ENCODE results near the gene WWP2.
"Not testable (repeated sequence)": the region's sequence is repeated elsewhere in the genome, so short reads cannot be mapped to it uniquely, and the experiment has no call there.

WWP2 gene

GRCh38 chr16:69724981-69725479, 37.1 kb upstream of the WWP2 start:
- Histone ChIP-seq H3K36me3 (no peaks in the 10 kb centered on the region), H3K4me2 (peak overlapping the region; percentile 76 to 96 (median 86); a peak in 21 of 22 replicates), H3K27ac (peak overlapping the region in 9 of 11 experiments; percentile 78 to 98 (median 91); a peak in 17 of 22 replicates), H3K9ac (peak overlapping the region in 8 of 11 experiments; percentile 6 to 90 (median 44); a peak in 12 of 22 replicates), H3K4me1 (peaks cover 31 to 55% (median 45%) of the 10 kb centered on the region in 10 experiments), H3K9me3 (replicated peaks in 1 of 11) (no peaks in the 10 kb centered on the region), H3K27me3 (no peaks in the 10 kb centered on the region), H4K20me1 (peaks cover 0 to 12% (median 0%) of the 10 kb centered on the region in 11 experiments; a peak in 1 of 22 replicates), H3K4me3 (peak overlapping the region in 5 of 10 experiments; percentile 57 to 77 (median 63); a peak in 8 of 20 replicates)
- TF ChIP-seq Cebpa-rat (IDR thresholded peaks at IDR 0.05): no peak

- peak overlapping the region; percentile 56 to 77 (median 64) for H3K4me3 ChIP-seq
Measured at GRCh38 chr16:69725480-69726312, 36.4 kb upstream of the WWP2 start.

DNA sequence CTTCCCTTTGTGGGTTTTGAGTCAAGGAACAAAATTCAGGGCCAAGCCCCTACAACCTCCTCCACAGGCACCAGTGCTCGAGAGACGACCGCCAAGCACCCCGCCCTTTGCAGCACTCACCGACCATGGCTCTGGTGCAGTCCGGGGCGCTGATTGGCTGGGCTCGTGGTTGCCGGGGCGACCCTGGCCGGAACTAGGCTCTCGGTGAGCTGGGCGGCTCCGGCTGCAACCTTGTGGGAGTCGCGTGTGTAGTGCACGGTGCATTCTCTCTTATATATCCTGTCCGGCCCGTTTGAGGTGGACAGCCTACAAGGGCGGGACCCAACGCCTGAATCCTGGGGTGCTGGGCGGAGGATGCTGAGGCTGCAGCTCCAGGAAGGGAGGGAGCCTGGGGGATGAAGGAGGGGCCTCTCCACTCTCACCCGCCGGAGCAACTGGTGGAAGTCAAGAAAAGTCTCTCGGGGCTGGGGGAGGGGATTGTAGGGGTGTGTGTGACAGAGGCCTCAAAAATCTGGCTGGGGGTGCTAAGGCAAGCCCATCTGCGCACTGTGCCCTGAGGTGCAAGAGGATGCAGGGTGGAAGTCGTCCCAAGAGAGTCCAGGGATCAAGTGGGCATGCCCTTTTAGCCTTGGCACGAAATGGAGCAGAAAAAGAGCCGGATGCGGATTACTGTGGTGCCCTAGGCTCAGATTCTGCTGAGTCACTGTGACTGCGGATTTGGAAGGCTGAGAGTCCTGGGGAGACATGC, 35.6 kb upstream of the WWP2 start, which contains the start of gene NQO1:
Gene NQO1 (minus strand): TSS at position 248 of the 748 bp plus-strand sequence. CDS start 121 bp downstream, at position 127.
- Histone ChIP-seq H3K27me3 (no peaks in the 10 kb centered on the region), H3K9me3 (replicated peaks in 1 of 11) (no peaks in the 10 kb centered on the region), H3K4me1 (peaks cover 31 to 55% (median 45%) of the 10 kb centered on the region in 10 experiments), H3K4me3 (peak within 1 kb of the TSS; percentile 56 to 77 (median 64)), H3K4me2 (peak within 1 kb of the TSS; percentile 76 to 96 (median 86)), H3K9ac (peak within 1 kb of the TSS; percentile 68 to 90 (median 82)), H3K27ac (peak within 1 kb of the TSS; percentile 48 to 98 (median 90)), H4K20me1 (no peaks in the 10 kb centered on the region; a peak in 1 of 22 replicates), H3K36me3 (0 out of 22 replicates have a peak, but pooled peaks cover 0 to 3% (median 0%) of the 10 kb centered on the region in 11 experiments)
- TF ChIP-seq Cebpa-rat (IDR thresholded peaks at IDR 0.05): no peak

More at GRCh38 chr16:69725480-69726312, 36.4 kb upstream of the WWP2 start:
- peaks cover 0 to 5% (median 0%) of the 10 kb centered on the region in 11 experiments; a peak in 1 of 22 replicates for H4K20me1 ChIP-seq
- TF ChIP-seq Cebpa-rat (IDR thresholded peaks at IDR 0.05): no peak
- H3K27me3 ChIP-seq: no peaks in the 10 kb centered on the region
- H3K36me3 ChIP-seq: no peaks in the 10 kb centered on the region
- peaks cover 31 to 55% (median 45%) of the 10 kb centered on the region in 10 experiments for H3K4me1 ChIP-seq
- peak overlapping the region; percentile 68 to 90 (median 82) for H3K9ac ChIP-seq
- no peaks in the 10 kb centered on the region for H3K9me3 ChIP-seq (replicated peaks in 1 of 11)
- peak overlapping the region; percentile 48 to 98 (median 90); a peak in 21 of 22 replicates for H3K27ac ChIP-seq
- H3K4me2 ChIP-seq: peak overlapping the region; percentile 76 to 96 (median 86)

- Histone ChIP-seq H3K27ac (peak overlapping the region in 10 of 11 experiments; percentile 13 to 98 (median 90); a peak in 19 of 22 replicates), H4K20me1 (no peaks in the 10 kb centered on the region), H3K27me3 (no peaks in the 10 kb centered on the region), H3K4me1 (peaks cover 31 to 47% (median 40%) of the 10 kb centered on the region in 10 experiments), H3K4me3 (peak overlapping the region in 5 of 10 experiments; percentile 57 to 77 (median 63); a peak in 6 of 20 replicates), H3K9me3 (replicated peaks in 1 of 11) (no peaks in the 10 kb centered on the region), H3K9ac (peak overlapping the region in 9 of 11 experiments; percentile 68 to 90 (median 83); a peak in 14 of 22 replicates), H3K4me2 (peak overlapping the region; percentile 76 to 96 (median 86)), H3K36me3 (0 out of 22 replicates have a peak, but pooled peaks cover 0 to 3% (median 0%) of the 10 kb centered on the region in 11 experiments)
- TF ChIP-seq Cebpa-rat (IDR thresholded peaks at IDR 0.05): no peak
Measured at GRCh38 chr16:69727916-69728270, 34.2 kb upstream of the WWP2 start.

- H3K4me2 ChIP-seq: peak overlapping the region in 6 of 11 experiments; percentile 76 to 95 (median 91); a peak in 7 of 22 replicates
Measured at GRCh38 chr16:69729030-69729429, 33.1 kb upstream of the WWP2 start.

DNA sequence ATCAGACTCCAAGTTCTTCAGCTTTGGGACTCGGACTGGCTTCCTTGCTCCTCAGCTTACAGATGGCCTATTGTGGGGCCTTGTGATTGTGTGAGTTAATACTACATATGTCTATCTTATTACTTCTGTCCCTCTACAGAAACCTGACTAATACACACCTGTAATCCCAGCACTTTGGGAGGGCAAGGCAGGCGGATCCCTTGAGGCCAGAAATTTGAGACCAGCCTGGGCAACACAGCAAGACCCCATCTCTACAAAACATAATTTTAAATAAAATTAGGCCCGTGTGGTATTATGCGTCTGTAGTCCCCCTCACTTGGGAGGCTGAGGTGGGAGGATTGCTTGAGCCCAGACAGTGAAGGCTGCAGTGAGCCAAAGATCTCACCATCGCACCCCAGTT, 30.9 kb upstream of the WWP2 start:
- H4K20me1 ChIP-seq; H3K9ac ChIP-seq; H3K36me3 ChIP-seq; H3K4me3 ChIP-seq; H3K9me3 ChIP-seq (replicated peaks in 1 of 11); H3K27me3 ChIP-seq; H3K4me2 ChIP-seq: not testable (repeated sequence)
- H3K27ac ChIP-seq: peak overlapping the region in 1 of 11 experiments; percentile 28; a peak in 1 of 22 replicates
- H3K4me1 ChIP-seq: peaks cover 18 to 25% (median 23%) of the 10 kb centered on the region in 10 experiments

More at GRCh38 chr16:69729030-69729429, 33.1 kb upstream of the WWP2 start:
- Histone ChIP-seq H3K27ac (peak overlapping the region in 5 of 11 experiments; percentile 4 to 98 (median 97); a peak in 6 of 22 replicates), H3K4me1 (peaks cover 31 to 45% (median 40%) of the 10 kb centered on the region in 10 experiments)
- not testable (repeated sequence) for H3K27me3 ChIP-seq; H3K9me3 ChIP-seq (replicated peaks in 1 of 11); H4K20me1 ChIP-seq; H3K36me3 ChIP-seq; H3K4me3 ChIP-seq; H3K9ac ChIP-seq

GRCh38 chr16:69732101-69732500, 30.0 kb upstream of the WWP2 start:
- Histone ChIP-seq H3K27ac (peak overlapping the region in 1 of 11 experiments; percentile 10; a peak in 1 of 22 replicates), H3K27me3 (no peaks in the 10 kb centered on the region), H3K9me3 (replicated peaks in 1 of 11) (no peaks in the 10 kb centered on the region), H3K4me1 (peaks cover 14 to 23% (median 19%) of the 10 kb centered on the region in 10 experiments), H4K20me1 (no peaks in the 10 kb centered on the region), H3K36me3 (0 out of 22 replicates have a peak, but pooled peaks cover 0 to 3% (median 0%) of the 10 kb centered on the region in 11 experiments), H3K4me2 (no peak overlapping the region), H3K9ac (no peak overlapping the region), H3K4me3 (no peak overlapping the region)
- TF ChIP-seq Cebpa-rat (IDR thresholded peaks at IDR 0.05): no peak

GRCh38 chr16:69741519-69741918, 20.6 kb upstream of the WWP2 start:
- H3K36me3 ChIP-seq: peaks cover 69 to 79% (median 75%) of the 10 kb centered on the region in 11 experiments
- H4K20me1 ChIP-seq: peaks cover 0 to 64% (median 55%) of the 10 kb centered on the region in 11 experiments; a peak in 21 of 22 replicates

More at GRCh38 chr16:69741519-69741918, 20.6 kb upstream of the WWP2 start:
- Histone ChIP-seq H3K27ac (peak overlapping the region in 1 of 11 experiments; percentile 1; a peak in 1 of 22 replicates), H3K4me2 (no peak overlapping the region), H3K9ac (no peak overlapping the region), H3K27me3 (no peaks in the 10 kb centered on the region), H3K4me3 (no peak overlapping the region), H3K4me1 (peaks cover 0 to 8% (median 0%) of the 10 kb centered on the region in 10 experiments; a peak in 2 of 20 replicates), H3K9me3 (replicated peaks in 1 of 11) (no peaks in the 10 kb centered on the region)
- TF ChIP-seq Cebpa-rat (IDR thresholded peaks at IDR 0.05): no peak

Data from BLaER1 treated with 17β-estradiol and CSF1 and Interleukin-3, amounts not matched to agents 10 nM and 100 nM (cell line).